Neuronal stem cell (in vitro differentiated cells): ENCODE data around the gene SOWAHC. TPM values are rescaled to one million over a fixed set of nuclear protein-coding genes. Genes with fewer than 3 reads are reported as not detected.
A peak's percentile ranks its signal among the peaks of the same experiment; 100 is the strongest.
"Not testable (repeated sequence)": the region's sequence is repeated elsewhere in the genome, so short reads cannot be mapped to it uniquely, and the experiment has no call there.

ENCODE experiments used
- DNase-seq: peaks from one replicate; pipeline ENCODE4 v3.0.0-alpha.2; 2013; ENCODE audit warnings: low spot score
- H2AFZ ChIP-seq: one replicate; pipeline ENCODE4 v1.6.1; 2013; ENCODE audit warnings: mild to moderate bottlenecking, low read length, inconsistent platforms
- H2AK5ac ChIP-seq: 2 replicates; pipeline ENCODE4 v1.6.1; 2013; ENCODE audit warnings: low read depth, mild to moderate bottlenecking, inconsistent platforms, low read length, moderate library complexity, mixed read lengths
- H2BK120ac ChIP-seq: 2 replicates; pipeline ENCODE4 v1.6.1; 2013; ENCODE audit warnings: low read depth, mild to moderate bottlenecking, inconsistent platforms, low read length, moderate library complexity, mixed read lengths
- H2BK12ac ChIP-seq: one replicate; pipeline ENCODE4 v1.6.1; 2013; ENCODE audit warnings: low read length, inconsistent platforms
- H2BK15ac ChIP-seq: 2 replicates; pipeline ENCODE4 v1.6.1; 2013; ENCODE audit warnings: mild to moderate bottlenecking, low read length, inconsistent platforms, mixed read lengths
- H2BK5ac ChIP-seq: one replicate; pipeline ENCODE4 v1.6.1; 2013; ENCODE audit warnings: inconsistent platforms, mild to moderate bottlenecking, low read length, moderate library complexity
- H3K14ac ChIP-seq: one replicate; pipeline ENCODE4 v1.6.1; 2013; ENCODE audit warnings: low read length, inconsistent platforms
- H3K18ac ChIP-seq: 2 replicates; pipeline ENCODE4 v1.6.1; 2013; ENCODE audit warnings: low read length, inconsistent platforms
- H3K23ac ChIP-seq: 2 replicates; pipeline ENCODE4 v1.6.1; 2013; ENCODE audit warnings: low read depth, mild to moderate bottlenecking, mixed read lengths, low read length, inconsistent platforms; ENCODE audit not compliant: poor library complexity
- H3K27ac ChIP-seq: replicated peaks from 3 replicates; pipeline ENCODE4 v1.5.1; 2013; ENCODE audit warnings: low read length, inconsistent platforms
- H3K27me3 ChIP-seq, 3 experiments: 2 replicates each; pipeline ENCODE4 v1.6.1; 2013; ENCODE audit warnings: low read length in 3 of 3, mild to moderate bottlenecking in 2 of 3, inconsistent platforms in 1 of 3, low read depth in 1 of 3, mixed read lengths in 1 of 3, moderate library complexity in 1 of 3; ENCODE audit not compliant: control insufficient read depth in 3 of 3, insufficient read depth in 3 of 3
- H3K36me3 ChIP-seq, 2 donors: replicated peaks in 1 of 2; 2 replicates each; pipeline ENCODE4 v1.6.1; 2013; ENCODE audit warnings: low read length in 2 of 2; ENCODE audit not compliant: control insufficient read depth in 2 of 2, insufficient read depth in 2 of 2
- H3K4ac ChIP-seq: 2 replicates; pipeline ENCODE4 v1.6.1; 2013; ENCODE audit warnings: inconsistent platforms, mild to moderate bottlenecking, low read length, moderate library complexity
- H3K4me1 ChIP-seq, 2 donors: 1 replicate in 1 of 2; 2 replicates in 1 of 2; pipeline ENCODE4 v1.6.1; 2013; ENCODE audit warnings: low read length in 2 of 2, low read depth in 1 of 2; ENCODE audit not compliant: control insufficient read depth in 2 of 2, insufficient read depth in 1 of 2
- H3K4me2 ChIP-seq: one replicate; pipeline ENCODE4 v1.6.1; 2013; ENCODE audit warnings: mild to moderate bottlenecking, low read length, inconsistent platforms; ENCODE audit not compliant: insufficient read depth, poor library complexity, severe bottlenecking
- H3K4me3 ChIP-seq, 2 donors: 2 replicates each; pipeline ENCODE4 v1.5.1; 2013; ENCODE audit warnings: low read length in 2 of 2, mild to moderate bottlenecking in 2 of 2, inconsistent platforms in 1 of 2, moderate library complexity in 1 of 2
- H3K79me1 ChIP-seq: one replicate; pipeline ENCODE4 v1.6.1; 2013; ENCODE audit warnings: low read depth, mild to moderate bottlenecking, inconsistent platforms, low read length, moderate library complexity
- H3K9ac ChIP-seq: one replicate; pipeline ENCODE4 v1.6.1; 2013; ENCODE audit warnings: mild to moderate bottlenecking, low read depth, low read length, inconsistent platforms; ENCODE audit not compliant: poor library complexity
- H3K9me3 ChIP-seq, 2 donors: replicated peaks in 1 of 2; 2 replicates each; pipeline versions ENCODE3 to v1.6.1; 2013; ENCODE audit warnings: low read length in 2 of 2, mild to moderate bottlenecking in 2 of 2, inconsistent platforms in 1 of 2, low read depth in 1 of 2, mixed read lengths in 1 of 2, moderate library complexity in 1 of 2; ENCODE audit not compliant: control insufficient read depth in 2 of 2, insufficient read depth in 1 of 2
- H4K8ac ChIP-seq: one replicate; pipeline ENCODE4 v1.6.1; 2013; ENCODE audit warnings: low read depth, mild to moderate bottlenecking, inconsistent platforms, low read length, moderate library complexity
- H4K91ac ChIP-seq: one replicate; pipeline ENCODE4 v1.6.1; 2013; ENCODE audit warnings: low read length, low read depth, mild to moderate bottlenecking, inconsistent platforms; ENCODE audit not compliant: poor library complexity
- WGBS, 2 donors: extraction: QIAGEN DNeasy Blood & Tissue Kit; methylation state at CpG; one replicate each; pipeline ENCODE4 v1.1.7; 2013; ENCODE audit warnings: missing lambda C conversion rate in 2 of 2, mixed read lengths in 1 of 2; ENCODE audit not compliant: insufficient read length in 2 of 2, insufficient replicate concordance in 1 of 2; ENCODE audit errors: extremely low coverage in 2 of 2; 5-methylcytosine and 5-hydroxymethylcytosine counted together
- polyA plus RNA-seq, 2 experiments: library from polyadenylated mRNA; stranded (reverse); fragments of 200-250 nt; gene quantifications; one replicate each; pipeline ENCODE4 v1.2.3, GENCODE V29; 2013

SOWAHC gene
- polyA plus RNA-seq (2013, experiment 1 of 2) = 5.2 TPM
- polyA plus RNA-seq (2013, experiment 2 of 2) = 5.1 TPM

- WGBS, 2 donors = no CpG with 5 or more reads among the region's 104 CpGs
- H4K8ac ChIP-seq = peak within 1 kb of the TSS; percentile 43
- H4K91ac ChIP-seq = no peak within 1 kb of the TSS
- H3K36me3 ChIP-seq = peaks cover 0 to 39% of the 10 kb centered on the region in 2 donors
- H3K14ac ChIP-seq = peak within 1 kb of the TSS; percentile 89
- peak within 1 kb of the TSS; percentile 74 to 99 for H3K4me3 ChIP-seq
- H2BK15ac ChIP-seq = peak within 1 kb of the TSS; percentile 83
- peak within 1 kb of the TSS; percentile 99 for H3K27ac ChIP-seq
- H3K4me2 ChIP-seq = peak within 1 kb of the TSS; percentile 93
- H3K79me1 ChIP-seq = peaks cover 9% of the 10 kb centered on the region
- H3K4ac ChIP-seq = peak within 1 kb of the TSS; percentile 84
- peak within 1 kb of the TSS; percentile 53 for H2BK5ac ChIP-seq
- H2BK12ac ChIP-seq = peak within 1 kb of the TSS; percentile 73
- peak within 1 kb of the TSS; percentile 96 for H3K18ac ChIP-seq
- peak within 1 kb of the TSS; percentile 99 for H3K23ac ChIP-seq
- DNase-seq = peak; percentile 98
- H2BK120ac ChIP-seq = peak within 1 kb of the TSS; percentile 47
- H2AFZ ChIP-seq = peak within 1 kb of the TSS; percentile 90
- peak within 1 kb of the TSS; percentile 92 for H3K9ac ChIP-seq
- peaks cover 0 to 17% (median 10%) of the 10 kb centered on the region in 3 experiments for H3K27me3 ChIP-seq
- peaks cover 7 to 22% of the 10 kb centered on the region in 2 donors for H3K4me1 ChIP-seq
- H2AK5ac ChIP-seq = peak within 1 kb of the TSS; percentile 81
- H3K9me3 ChIP-seq = peaks cover 0 to 3% of the 10 kb centered on the region in 2 donors
Measured at GRCh38 chr2:109613922-109614714, at the start of gene SOWAHC, which contains the start of gene SEPTIN10. Gene SOWAHC, plus strand, starts transcription at chr2:109614364. Its CDS starts 126 bp downstream, at chr2:109614490. Gene SEPTIN10, minus strand, starts transcription at chr2:109613966. Its CDS starts 139 bp downstream, at chr2:109613827.

GRCh38 chr2:109575373-109575772 is 38.8 kb upstream of the SOWAHC start:
- Histone ChIP-seq H3K4me2 (no peak overlapping the region), H2BK15ac (no peak overlapping the region), H3K4ac (no peak overlapping the region), H4K8ac (no peak overlapping the region), H2AFZ (no peak overlapping the region), H3K4me1 (no peaks in the 10 kb centered on the region), H3K9me3 (no peaks in the 10 kb centered on the region), H3K14ac (no peak overlapping the region), H3K79me1 (no peaks in the 10 kb centered on the region), H3K23ac (no peak overlapping the region), H2BK120ac (no peak overlapping the region), H2AK5ac (no peak overlapping the region), H2BK5ac (no peak overlapping the region), H3K18ac (no peak overlapping the region), H3K4me3 (no peak overlapping the region), H3K9ac (no peak overlapping the region), H3K27me3 (no peaks in the 10 kb centered on the region), H2BK12ac (no peak overlapping the region), H4K91ac (no peak overlapping the region), H3K36me3 (peaks cover 4 to 87% of the 10 kb centered on the region in 2 donors), H3K27ac (no peak overlapping the region)
- DNase-seq = no peak
- no CpG with 5 or more reads among the region's 1 CpG for WGBS, 2 donors

GRCh38 chr2:109577630-109578029 is 36.5 kb upstream of the SOWAHC start:
- no CpG with 5 or more reads among the region's 7 CpGs for WGBS, 2 donors
- H2AFZ ChIP-seq, H2BK15ac ChIP-seq, DNase-seq, H3K27ac ChIP-seq, H3K9ac ChIP-seq, H4K91ac ChIP-seq, H4K8ac ChIP-seq, H3K18ac ChIP-seq, H3K79me1 ChIP-seq, H3K27me3 ChIP-seq, H3K4me1 ChIP-seq, H3K4me3 ChIP-seq, H2BK12ac ChIP-seq, H3K4me2 ChIP-seq, H3K9me3 ChIP-seq, H2AK5ac ChIP-seq, H3K23ac ChIP-seq, H2BK5ac ChIP-seq, H3K4ac ChIP-seq, H2BK120ac ChIP-seq, H3K14ac ChIP-seq: not testable (repeated sequence)
- peaks cover 2 to 90% of the 10 kb centered on the region in 2 donors for H3K36me3 ChIP-seq
